ENCODE data around the gene PCBD2.

The PCBD2 gene

DNA sequence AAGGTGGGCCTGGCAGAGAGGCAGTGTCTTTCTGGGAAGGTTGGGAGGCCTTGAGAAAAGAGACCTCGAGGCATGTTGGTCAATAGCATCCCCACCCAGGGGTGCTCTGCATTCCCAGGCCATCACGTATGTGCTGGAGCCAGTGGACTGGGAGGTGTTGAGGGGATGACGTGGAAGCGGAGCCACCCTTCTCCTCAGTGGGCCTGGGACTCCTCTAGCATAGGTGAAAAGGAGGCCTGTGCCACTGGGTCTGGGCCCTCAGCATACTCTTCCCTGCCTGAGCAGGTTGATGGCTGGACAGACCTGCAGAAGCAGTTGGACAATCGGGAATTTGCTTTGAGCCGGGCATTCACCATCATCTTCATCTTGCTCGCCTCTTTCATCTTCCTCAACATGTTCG lies 103.6 kb downstream of the PCBD2 start:
- DNase-seq, result no peak

DNA sequence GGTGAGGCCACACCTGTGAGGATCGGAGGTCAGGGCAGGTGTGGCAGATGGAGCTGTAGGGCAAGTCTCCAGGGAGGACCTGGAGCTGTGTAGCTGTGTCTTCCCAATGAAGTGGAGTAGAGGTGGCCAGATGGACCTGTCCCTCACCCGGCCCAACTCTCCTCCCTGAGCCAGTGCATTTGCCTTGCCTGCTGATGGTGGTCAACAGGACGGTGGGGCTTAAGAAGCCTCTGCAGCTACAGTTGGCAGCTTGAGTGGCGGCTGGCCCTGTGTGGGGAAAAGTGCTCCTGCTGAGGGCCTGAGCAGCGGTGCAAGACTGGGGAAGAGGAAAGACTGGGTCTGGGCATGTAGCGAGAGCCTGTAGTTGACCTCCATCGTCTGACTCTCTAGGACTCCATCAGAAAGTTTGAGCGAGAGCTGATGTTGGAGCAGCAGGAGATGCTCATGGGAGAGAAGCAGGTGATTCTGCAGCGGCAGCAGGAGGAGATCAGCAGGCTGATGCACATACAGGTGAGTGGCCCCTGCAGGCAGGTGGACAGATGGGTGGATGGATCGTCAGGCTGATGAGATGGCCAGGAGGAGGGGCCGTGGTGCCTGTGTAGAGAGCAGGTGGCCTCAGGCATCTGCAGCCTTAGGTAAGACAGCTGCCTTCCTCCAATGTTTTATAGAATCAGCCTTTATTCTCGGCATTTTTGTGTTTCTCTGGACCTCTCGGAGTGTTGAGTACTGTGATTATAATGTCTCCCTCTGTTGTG lies 104.2 kb downstream of the PCBD2 start:
- no peak for DNase-seq

DNA sequence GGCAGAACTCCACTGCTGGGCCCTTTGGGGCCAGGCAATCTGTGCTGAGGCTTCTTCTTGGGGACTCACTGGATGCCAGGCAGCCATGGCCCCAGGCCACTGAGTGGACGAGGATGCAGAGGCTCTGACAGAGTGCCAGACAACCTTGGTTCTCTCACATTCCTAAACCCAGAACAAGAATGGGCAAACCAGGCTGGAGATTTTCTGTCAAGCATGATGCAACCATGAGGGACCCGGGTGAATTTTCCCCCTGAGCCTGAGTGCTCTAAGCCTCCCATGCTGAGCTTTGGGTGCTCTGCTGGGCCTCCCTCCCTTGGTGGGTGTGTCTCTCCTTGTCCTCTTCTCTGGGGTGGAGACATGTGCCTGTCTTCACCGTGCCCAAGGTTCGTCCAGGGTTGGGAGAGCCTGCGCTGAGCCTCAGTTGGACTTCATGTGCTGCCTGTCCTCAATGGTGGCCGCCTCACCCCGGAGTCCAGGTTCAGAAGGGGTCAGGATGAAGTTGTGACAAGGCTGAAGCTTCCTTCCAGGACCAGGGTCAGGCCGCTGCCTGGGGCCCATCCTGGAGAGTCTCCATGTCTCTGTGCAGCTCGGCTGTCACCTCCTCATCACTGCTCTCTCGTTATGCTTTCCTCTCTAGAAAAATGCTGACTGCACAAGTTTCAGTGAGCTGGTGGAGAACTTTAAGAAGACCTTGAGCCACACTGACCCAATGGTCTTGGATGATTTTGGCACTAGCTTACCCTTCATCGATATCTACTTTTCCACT lies 105.0 kb downstream of the PCBD2 start:
- no peak for DNase-seq

DNA sequence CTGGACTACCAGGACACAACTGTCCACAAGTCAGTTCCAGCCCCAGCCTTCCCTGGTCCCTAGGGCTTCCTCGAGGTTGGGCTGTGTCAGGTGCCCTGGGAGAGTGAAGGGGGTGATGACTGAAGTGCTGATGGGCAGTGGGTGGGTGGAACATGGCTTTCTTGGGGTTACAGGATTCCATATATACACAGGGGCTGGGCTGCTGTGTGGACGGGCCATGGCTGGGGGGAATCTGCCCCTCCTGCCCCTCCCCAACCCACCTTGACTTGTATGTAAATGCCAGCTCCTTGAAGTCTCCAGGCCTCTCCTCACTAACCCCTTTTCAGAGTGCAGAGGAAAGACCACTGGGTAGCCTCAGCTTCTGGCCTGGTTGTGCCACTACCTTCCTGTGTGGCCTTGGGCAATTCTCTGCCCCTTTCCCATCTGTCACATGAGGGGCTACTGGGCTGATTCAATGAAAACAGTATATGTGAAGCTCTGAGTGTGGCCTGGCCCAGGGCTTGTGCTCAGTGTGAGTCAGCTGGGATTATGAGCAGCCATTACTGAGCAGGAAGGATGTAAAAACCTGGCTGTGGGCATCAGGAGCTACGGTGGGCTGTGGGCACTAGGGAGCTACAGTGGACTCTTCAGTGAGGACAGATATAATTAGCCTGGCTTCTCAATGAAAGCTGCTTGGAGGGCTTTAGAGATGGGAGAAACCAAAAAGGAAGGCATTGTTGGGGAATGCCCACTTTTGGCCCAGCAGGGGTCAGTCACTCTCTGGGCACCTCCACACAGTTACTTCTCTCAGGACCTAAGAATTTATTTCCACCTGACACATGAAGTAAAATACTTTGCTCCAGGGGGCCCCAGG lies 105.8 kb downstream of the PCBD2 start:
- no peak for DNase-seq

- no peak for DNase-seq
These were observed 106.6 kb downstream of the PCBD2 start for GRCh38 chr5:135011355-135012032.

DNA sequence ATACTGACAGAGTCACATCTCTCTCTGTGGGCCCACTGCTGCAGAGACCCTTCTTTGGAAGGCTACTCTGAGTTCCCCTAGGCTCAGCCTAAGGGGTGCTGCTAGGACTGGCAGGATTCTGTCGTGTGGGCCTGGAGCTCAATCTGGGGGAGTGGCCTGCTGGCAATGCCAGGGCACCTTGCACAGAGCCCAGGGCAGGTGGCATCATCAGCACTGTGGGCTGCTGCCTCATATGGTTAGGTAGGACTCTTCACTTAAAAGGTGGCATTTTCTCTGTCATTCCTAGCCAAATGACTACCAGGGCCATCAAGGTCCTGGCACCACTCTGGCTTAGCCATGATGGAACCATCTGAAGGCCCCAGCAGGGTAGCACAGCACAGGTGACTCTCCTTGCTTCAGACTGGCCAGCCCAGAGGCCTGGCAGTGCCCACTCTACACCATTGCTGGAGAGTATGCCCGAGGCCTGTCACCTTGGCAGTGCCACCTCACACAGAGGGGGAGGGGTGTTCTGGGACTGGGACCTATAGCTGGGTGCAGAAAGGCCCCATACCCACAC lies 107.2 kb downstream of the PCBD2 start:
- DNase-seq, result no peak
